VCaP (cell line): ENCODE results near the gene BTG1.
A peak's percentile ranks its signal among the peaks of the same experiment; 100 is the strongest.

ENCODE experiments used
- H3K27ac ChIP-seq: fragments of 450-650 bp; 2 replicates; pipeline ENCODE4 v1.5.1; 2017
- TF ChIP-seq, protein P1 (sequence below): fragments of 450-650 bp; conservative IDR thresholded peaks from 2 replicates; pipeline ENCODE4 v1.5.1; 2017; ENCODE audit warnings: mild to moderate bottlenecking, moderate library complexity

The BTG1 gene, protein sequence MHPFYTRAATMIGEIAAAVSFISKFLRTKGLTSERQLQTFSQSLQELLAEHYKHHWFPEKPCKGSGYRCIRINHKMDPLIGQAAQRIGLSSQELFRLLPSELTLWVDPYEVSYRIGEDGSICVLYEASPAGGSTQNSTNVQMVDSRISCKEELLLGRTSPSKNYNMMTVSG

DNA sequence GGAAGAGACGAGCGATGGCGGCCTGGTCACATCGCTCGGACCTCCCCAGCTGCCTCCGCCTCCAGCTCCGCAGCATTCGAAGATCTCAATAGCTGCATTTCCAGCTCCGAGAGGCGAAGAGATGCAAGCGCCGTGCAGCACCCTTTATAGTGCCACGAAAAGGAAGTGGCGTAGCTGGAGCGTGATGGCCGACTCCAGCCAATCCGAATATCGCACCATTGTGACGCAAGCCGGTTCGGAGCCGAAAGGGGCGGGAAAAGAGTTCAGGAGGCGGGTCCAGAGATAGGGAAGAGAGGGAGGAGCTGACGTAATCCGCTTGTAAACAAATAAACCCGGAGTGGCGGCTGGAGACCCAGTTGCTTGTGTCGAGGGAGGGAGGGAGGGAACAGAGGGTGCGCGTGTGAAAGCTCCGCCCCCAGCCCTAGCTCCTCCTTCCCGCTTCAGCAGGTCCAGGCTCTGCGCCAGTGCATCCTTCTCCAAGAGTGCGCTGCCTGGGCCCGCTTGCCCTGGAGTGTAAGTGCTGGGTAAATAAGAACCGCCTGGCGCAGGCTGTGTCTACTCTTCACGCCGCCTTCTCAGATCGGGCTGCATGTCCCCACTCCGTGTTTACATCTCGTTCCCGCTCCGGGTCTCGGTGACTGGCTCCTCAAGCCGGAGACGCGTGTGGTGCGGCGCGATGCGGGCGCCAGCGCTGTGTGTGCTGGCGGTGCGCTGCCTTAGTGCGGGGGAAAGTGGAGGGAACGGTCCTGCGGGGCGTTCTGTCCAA, at the start of gene BTG1:
Gene BTG1, minus strand, starts transcription at position 116 of the 766 bp plus-strand sequence. CDS start 311 bp downstream, outside the sequence.
- TF ChIP-seq, protein P1, sequence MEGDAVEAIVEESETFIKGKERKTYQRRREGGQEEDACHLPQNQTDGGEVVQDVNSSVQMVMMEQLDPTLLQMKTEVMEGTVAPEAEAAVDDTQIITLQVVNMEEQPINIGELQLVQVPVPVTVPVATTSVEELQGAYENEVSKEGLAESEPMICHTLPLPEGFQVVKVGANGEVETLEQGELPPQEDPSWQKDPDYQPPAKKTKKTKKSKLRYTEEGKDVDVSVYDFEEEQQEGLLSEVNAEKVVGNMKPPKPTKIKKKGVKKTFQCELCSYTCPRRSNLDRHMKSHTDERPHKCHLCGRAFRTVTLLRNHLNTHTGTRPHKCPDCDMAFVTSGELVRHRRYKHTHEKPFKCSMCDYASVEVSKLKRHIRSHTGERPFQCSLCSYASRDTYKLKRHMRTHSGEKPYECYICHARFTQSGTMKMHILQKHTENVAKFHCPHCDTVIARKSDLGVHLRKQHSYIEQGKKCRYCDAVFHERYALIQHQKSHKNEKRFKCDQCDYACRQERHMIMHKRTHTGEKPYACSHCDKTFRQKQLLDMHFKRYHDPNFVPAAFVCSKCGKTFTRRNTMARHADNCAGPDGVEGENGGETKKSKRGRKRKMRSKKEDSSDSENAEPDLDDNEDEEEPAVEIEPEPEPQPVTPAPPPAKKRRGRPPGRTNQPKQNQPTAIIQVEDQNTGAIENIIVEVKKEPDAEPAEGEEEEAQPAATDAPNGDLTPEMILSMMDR, result no peak
- H3K27ac ChIP-seq, result peak within 1 kb of the TSS; percentile 90

DNA sequence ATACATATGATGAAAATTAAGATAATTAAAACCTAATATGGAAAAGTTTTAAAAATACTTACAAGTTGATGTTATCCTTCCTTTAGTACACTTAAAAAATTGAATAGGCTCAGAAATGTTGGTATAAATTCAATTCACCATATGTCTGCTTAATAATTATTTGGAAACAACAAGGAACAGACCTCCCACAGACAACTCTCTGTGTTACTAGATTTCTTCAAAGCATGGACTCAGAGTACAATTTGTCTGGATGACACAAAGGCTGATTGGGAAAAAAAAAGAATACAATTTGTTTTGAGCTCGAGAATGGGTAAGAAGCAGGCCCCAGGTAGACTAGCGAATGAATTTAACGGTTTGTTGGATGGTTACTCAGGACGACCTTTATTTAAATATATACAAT, 48.9 kb upstream of the BTG1 start:
- H3K27ac ChIP-seq, result no peak overlapping the region
- TF ChIP-seq, protein P1, result no peak

DNA sequence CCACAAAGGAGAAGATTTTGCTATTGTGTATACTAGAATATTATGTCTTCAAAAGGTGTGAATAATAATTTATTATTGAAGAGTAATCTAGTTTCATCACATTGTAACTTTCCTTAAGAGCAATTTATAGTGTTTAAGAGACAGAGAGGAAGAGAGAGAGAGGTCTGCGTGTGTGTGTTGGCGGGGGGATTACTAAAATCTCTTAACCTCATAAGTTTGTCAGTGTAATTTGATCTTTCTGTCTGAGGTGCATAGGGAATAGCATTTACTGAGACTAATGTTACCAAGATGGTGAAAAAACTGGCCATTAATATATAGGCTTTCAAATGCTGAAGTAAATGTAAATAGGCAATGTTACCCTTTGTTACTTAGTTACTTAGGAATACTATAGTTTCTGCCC, 48.2 kb upstream of the BTG1 start:
- no peak overlapping the region for H3K27ac ChIP-seq
- TF ChIP-seq, protein P1, result no peak

DNA sequence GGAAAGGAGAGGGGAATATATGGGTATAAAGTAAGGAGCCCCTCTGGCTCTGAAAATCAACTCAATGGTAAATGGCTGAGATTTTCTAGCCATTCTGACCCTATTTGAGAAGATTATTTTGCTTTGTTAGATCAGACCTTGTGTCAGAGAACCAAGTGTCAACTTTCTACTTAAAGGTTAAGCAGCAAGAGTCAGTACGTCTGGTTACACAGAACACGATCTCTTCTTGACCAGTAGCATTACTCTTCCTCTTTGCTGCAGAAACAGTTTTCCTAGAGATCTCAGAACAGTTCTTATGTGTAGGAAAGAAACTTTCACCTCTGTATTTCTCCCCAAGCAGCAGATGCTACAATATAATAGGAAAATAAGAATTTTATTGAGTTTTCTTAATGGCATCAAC, 47.4 kb upstream of the BTG1 start:
- TF ChIP-seq, protein P1, result no peak
- no peak overlapping the region for H3K27ac ChIP-seq

DNA sequence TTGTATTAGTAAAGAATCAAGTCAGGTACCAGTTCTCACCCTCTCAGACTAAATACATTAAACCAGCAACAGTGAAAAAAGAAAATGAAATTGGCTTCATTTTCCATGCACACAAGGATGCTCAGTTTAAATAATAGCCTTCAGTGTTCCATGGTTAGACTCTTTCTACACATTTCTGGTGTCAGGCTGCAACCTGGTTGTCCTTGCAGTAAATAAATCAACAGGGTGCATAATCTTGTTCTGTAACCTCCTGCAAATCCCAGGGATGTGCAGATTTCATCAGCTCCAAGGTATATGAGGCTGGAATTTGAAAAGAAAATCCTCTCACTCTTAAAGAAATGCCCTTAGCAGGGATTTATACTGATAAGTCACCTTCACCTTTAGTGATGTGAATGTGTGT, 46.7 kb upstream of the BTG1 start:
- no peak overlapping the region for H3K27ac ChIP-seq
- TF ChIP-seq, protein P1, result no peak

DNA sequence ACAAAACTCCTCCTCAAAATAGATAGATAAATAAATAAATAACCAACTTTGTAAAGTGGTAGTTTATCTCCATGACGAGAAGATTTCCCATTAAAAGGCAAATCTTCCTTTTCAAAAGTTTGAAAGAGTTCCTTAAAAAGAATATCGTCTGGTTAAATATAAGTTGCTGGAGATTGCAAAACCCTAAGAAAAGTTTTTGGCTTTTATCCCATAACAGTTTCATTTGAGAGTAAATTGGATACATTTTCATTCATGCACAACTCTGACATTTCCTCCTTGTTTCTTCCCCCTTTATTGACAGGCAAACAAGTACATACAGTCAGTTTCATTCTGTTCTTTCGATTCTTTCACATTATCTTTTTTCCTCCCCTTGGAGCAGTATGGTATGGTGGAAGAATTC, 45.4 kb upstream of the BTG1 start:
- TF ChIP-seq, protein P1, result no peak
- no peak overlapping the region for H3K27ac ChIP-seq

DNA sequence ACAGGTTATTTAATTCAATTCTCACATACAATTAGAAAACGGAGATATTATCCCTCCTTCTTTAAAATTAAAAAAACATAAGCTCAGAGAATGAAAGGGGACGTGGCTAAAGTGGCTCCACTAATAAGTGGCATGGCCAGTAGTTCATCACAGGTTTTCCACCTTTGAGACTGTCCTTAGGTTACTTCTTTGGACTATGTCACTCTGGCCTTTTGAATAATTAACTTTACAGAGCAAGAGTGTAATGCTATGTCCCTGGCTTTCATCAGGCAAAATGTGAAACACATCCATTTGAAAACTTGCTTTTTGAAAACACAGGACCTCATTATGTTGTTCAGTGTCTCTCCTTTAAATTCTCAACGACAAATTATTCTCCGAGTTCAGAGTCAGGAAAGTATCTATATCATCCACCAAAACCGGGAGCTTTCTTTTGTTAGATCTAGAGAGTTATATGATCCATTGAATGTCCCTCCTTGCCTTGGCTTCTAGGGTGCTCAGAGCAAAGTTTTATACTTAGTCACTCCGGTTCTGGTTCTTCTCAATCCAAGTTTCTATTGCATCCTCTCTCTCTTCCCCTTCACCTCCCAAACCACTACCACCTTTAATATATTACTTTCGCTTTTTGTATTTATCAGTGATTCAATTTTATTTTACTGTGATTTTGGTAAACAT, 43.0 kb upstream of the BTG1 start:
- TF ChIP-seq, protein P1, result no peak
- H3K27ac ChIP-seq, result no peak overlapping the region
